GM23338 (cell line): ENCODE measurements around the gene MYOZ2. TPM values are rescaled to one million over a fixed set of nuclear protein-coding genes. Genes with fewer than 3 reads are reported as not detected.
A peak's percentile ranks its signal among the peaks of the same experiment; 100 is the strongest.

Experiments
- ATAC-seq: fragments of 200-7000 bp; cut with Tn5 transposase; 3 replicates; pipeline ENCODE4 v1.9.1; 2020
- DNase-seq: peaks from one replicate; pipeline ENCODE4 v3.0.0-alpha.2; 2015; ENCODE audit warnings: low spot score
- H2AFZ ChIP-seq: fragments of 200-600 bp; sonication (generic); 2 replicates; pipeline ENCODE4 v1.8.0; 2016; ENCODE audit warnings: antibody characterized with exemption, mild to moderate bottlenecking, moderate library complexity
- H3F3A ChIP-seq: fragments of 200-600 bp; sonication (generic); replicated peaks from 2 replicates; pipeline ENCODE4 v1.8.0; 2017; ENCODE audit warnings: antibody characterized with exemption, mixed run types, low read depth
- H3K27ac ChIP-seq: fragments of 200-600 bp; sonication (generic); 2 replicates; pipeline ENCODE4 v1.6.1; 2016; ENCODE audit warnings: low read depth
- H3K27me3 ChIP-seq: fragments of 200-600 bp; sonication (generic); 2 replicates; pipeline ENCODE4 v1.8.0; 2016; ENCODE audit warnings: mild to moderate bottlenecking, mixed run types, moderate library complexity; ENCODE audit not compliant: insufficient read depth
- H3K36me3 ChIP-seq: fragments of 200-600 bp; sonication (generic); 2 replicates; pipeline ENCODE4 v1.8.0; 2016; ENCODE audit warnings: mild to moderate bottlenecking; ENCODE audit not compliant: insufficient read depth
- H3K4me1 ChIP-seq: fragments of 200-600 bp; sonication (generic); 2 replicates; pipeline ENCODE4 v1.8.0; 2016; ENCODE audit warnings: mild to moderate bottlenecking, moderate library complexity; ENCODE audit not compliant: insufficient read depth
- H3K4me2 ChIP-seq: fragments of 200-600 bp; sonication (generic); 2 replicates; pipeline ENCODE4 v1.7.1; 2017; ENCODE audit warnings: mixed run types
- H3K4me3 ChIP-seq: fragments of 200-600 bp; sonication (generic); 2 replicates; pipeline ENCODE4 v1.6.1; 2016; ENCODE audit warnings: mixed run types
- H3K79me2 ChIP-seq: fragments of 200-600 bp; sonication (generic); replicated peaks from 2 replicates; pipeline ENCODE4 v1.8.0; 2017; ENCODE audit warnings: mild to moderate bottlenecking; ENCODE audit not compliant: insufficient read depth
- H3K9me2 ChIP-seq: fragments of 200-600 bp; sonication (generic); 2 replicates; pipeline ENCODE4 v1.8.0; 2017; ENCODE audit not compliant: insufficient read depth
- H4K20me1 ChIP-seq: fragments of 200-600 bp; sonication (generic); replicated peaks from 2 replicates; pipeline ENCODE4 v1.8.0; 2017; ENCODE audit warnings: mild to moderate bottlenecking; ENCODE audit not compliant: insufficient read depth
- H3K27ac Mint-ChIP-seq: 2 replicates; pipeline ENCODE4 v1.8.0; 2020; ENCODE audit warnings: inconsistent platforms, mild to moderate bottlenecking, moderate library complexity, mixed read lengths
- H3K27me3 Mint-ChIP-seq: 3 replicates; pipeline ENCODE4 v1.8.0; 2022; ENCODE audit warnings: low read depth, mild to moderate bottlenecking, moderate library complexity, mixed read lengths, inconsistent platforms; ENCODE audit not compliant: insufficient read depth, poor library complexity
- H3K36me3 Mint-ChIP-seq: 3 replicates; pipeline ENCODE4 v1.8.0; 2021; ENCODE audit warnings: low read depth, mild to moderate bottlenecking, inconsistent platforms, moderate library complexity, mixed read lengths
- H3K4me1 Mint-ChIP-seq: 3 replicates; pipeline ENCODE4 v1.8.0; 2020; ENCODE audit warnings: mild to moderate bottlenecking, inconsistent platforms, mixed read lengths
- H3K4me3 Mint-ChIP-seq: 3 replicates; pipeline ENCODE4 v1.8.0; 2021; ENCODE audit warnings: moderate library complexity, mild to moderate bottlenecking, inconsistent platforms, mixed read lengths
- H3K9me3 Mint-ChIP-seq: 3 replicates; pipeline ENCODE4 v1.8.0; 2020; ENCODE audit warnings: moderate library complexity, mild to moderate bottlenecking, inconsistent platforms, mixed read lengths
- CREB1 ChIP-seq: fragments of 250-450 bp; sonication (Bioruptor Pico); IDR thresholded peaks from 2 replicates; pipeline ENCODE4 v1.5.0; 2020; ENCODE audit warnings: low read depth, mild to moderate bottlenecking, moderate library complexity
- ETS1 ChIP-seq: IDR thresholded peaks from 2 replicates; pipeline ENCODE4 v1.6.1; 2016; ENCODE audit warnings: antibody characterized with exemption
- EZH2 ChIP-seq: fragments of 200-600 bp; sonication (generic); IDR thresholded peaks from one replicate; pipeline ENCODE4 v1.8.0; 2017; ENCODE audit warnings: antibody characterized with exemption, mild to moderate bottlenecking, low read depth; ENCODE audit not compliant: unreplicated experiment
- JUNB ChIP-seq: IDR thresholded peaks from one replicate; pipeline ENCODE4 v1.6.1; 2016; ENCODE audit warnings: antibody characterized with exemption; ENCODE audit not compliant: unreplicated experiment
- POLR2AphosphoS5 ChIP-seq: IDR thresholded peaks from 2 replicates; pipeline ENCODE4 v1.6.1; 2016; ENCODE audit warnings: antibody characterized with exemption, low read depth
- STAT1 ChIP-seq: IDR thresholded peaks from one replicate; pipeline ENCODE4 v1.6.1; 2016; ENCODE audit warnings: antibody characterized with exemption; ENCODE audit not compliant: unreplicated experiment
- ZNF114 ChIP-seq: fragments of 250-450 bp; sonication (Bioruptor Pico); IDR thresholded peaks from 2 replicates; pipeline ENCODE4 v1.5.0; 2020; ENCODE audit warnings: mild to moderate bottlenecking, moderate library complexity
- ZNF331 ChIP-seq: fragments of 250-450 bp; sonication (Bioruptor Pico); IDR thresholded peaks from 2 replicates; pipeline ENCODE4 v1.5.0; 2020; ENCODE audit warnings: low read depth, mild to moderate bottlenecking, moderate library complexity
- ZNF462 ChIP-seq: fragments of 250-450 bp; sonication (Bioruptor Pico); IDR thresholded peaks from 2 replicates; pipeline ENCODE4 v1.5.0; 2020; ENCODE audit warnings: mild to moderate bottlenecking, moderate library complexity
- polyA plus RNA-seq: library from polyadenylated mRNA; unstranded; fragments of >200 nt; fragmentation: Nextera tagmentation; extraction: Ambion mirVana; gene quantifications from 2 replicates; pipeline ENCODE4 v1.2.1, GENCODE V29; 2016
- total RNA-seq: library from RNA; depleted of rRNA; stranded (reverse); fragments of >200 nt; shearing (Covaris generic); gene quantifications from 2 replicates; pipeline ENCODE4 v1.2.3, GENCODE V29; 2014

The MYOZ2 gene
- total and polyA plus RNA-seq, 2 experiments from 2014 or later, result not detected

- H3K4me2 ChIP-seq, result peak within 1 kb of the TSS; percentile 88
- Mint-ChIP-seq H3K4me1 (peaks cover 23% of the 10 kb centered on the region), H3K27ac (peak within 1 kb of the TSS; percentile 99), H3K36me3 (0 out of 3 replicates have a peak, but pooled peaks cover under 1% of the 10 kb centered on the region), H3K4me3 (peak within 1 kb of the TSS; percentile 94), H3K9me3 (no peaks in the 10 kb centered on the region), H3K27me3 (peaks cover 9% of the 10 kb centered on the region)
- TF ChIP-seq ETS1 (no peak), POLR2AphosphoS5 (peak; percentile 99)
- no peaks in the 10 kb centered on the region for H3K9me2 ChIP-seq
- H3K27me3 ChIP-seq, result no peaks in the 10 kb centered on the region
- H3K36me3 ChIP-seq, result no peaks in the 10 kb centered on the region
- H3K79me2 ChIP-seq, result peaks cover 39% of the 10 kb centered on the region
- no peak within 1 kb of the TSS for H2AFZ ChIP-seq
- H3K27ac ChIP-seq, result peak within 1 kb of the TSS; percentile 96
- DNase-seq, result peak; percentile 98
- peak; percentile 95 for ATAC-seq
- H4K20me1 ChIP-seq, result no peaks in the 10 kb centered on the region
- H3K4me3 ChIP-seq, result peak within 1 kb of the TSS; percentile 76
- H3F3A ChIP-seq, result no peaks in the 10 kb centered on the region
- peaks cover 22% of the 10 kb centered on the region for H3K4me1 ChIP-seq
Measured at GRCh38 chr4:119212234-119212963, 76.8 kb downstream of the MYOZ2 start, which contains the start of gene USP53. Gene USP53, plus strand, starts transcription at chr4:119212713. Its CDS starts 27,047 bp downstream, at chr4:119239760.

- H3K9me2 ChIP-seq, result no peaks in the 10 kb centered on the region
- H3F3A ChIP-seq, result no peaks in the 10 kb centered on the region
- no peak overlapping the region for H2AFZ ChIP-seq
- H3K36me3 Mint-ChIP-seq, result peaks cover 8% of the 10 kb centered on the region; the same call in 1 of the 3 replicates
- no peaks in the 10 kb centered on the region for H3K27me3 ChIP-seq
- H3K36me3 ChIP-seq, result no peaks in the 10 kb centered on the region; the same call in 1 of the 2 replicates
- peaks cover 22% of the 10 kb centered on the region for H3K4me1 ChIP-seq
- peaks cover 23% of the 10 kb centered on the region for H3K4me1 Mint-ChIP-seq
- peak overlapping the region; percentile 88 for H3K4me2 ChIP-seq
- H3K4me3 ChIP-seq, result peak overlapping the region; percentile 76
- no peaks in the 10 kb centered on the region for H4K20me1 ChIP-seq
- ATAC-seq, result peak; percentile 76
- no peaks in the 10 kb centered on the region for H3K9me3 Mint-ChIP-seq
- DNase-seq, result peak; percentile 90
- peaks cover 9% of the 10 kb centered on the region for H3K27me3 Mint-ChIP-seq
- peak overlapping the region; percentile 94 for H3K27ac ChIP-seq
- H3K79me2 ChIP-seq, result peaks cover 40% of the 10 kb centered on the region
- H3K4me3 Mint-ChIP-seq, result peak overlapping the region; percentile 94
- peak overlapping the region; percentile 96 for H3K27ac Mint-ChIP-seq
- no peak for TF ChIP-seq EZH2
- TF ChIP-seq ZNF114, result no peak
- TF ChIP-seq CREB1 (CRISPR knock-in tag), result peak; percentile 43; the same call in 1 of the 2 replicates
- TF ChIP-seq ETS1, result no peak
- no peak for TF ChIP-seq STAT1
- no peak for TF ChIP-seq JUNB
- TF ChIP-seq ZNF462 (CRISPR knock-in tag), result no peak
- TF ChIP-seq ZNF331 (CRISPR knock-in tag), result no peak
Measured at GRCh38 chr4:119212964-119213606, 77.5 kb downstream of the MYOZ2 start.
